ENCODE measurements around the gene GHRH.

Gene GHRH

DNA sequence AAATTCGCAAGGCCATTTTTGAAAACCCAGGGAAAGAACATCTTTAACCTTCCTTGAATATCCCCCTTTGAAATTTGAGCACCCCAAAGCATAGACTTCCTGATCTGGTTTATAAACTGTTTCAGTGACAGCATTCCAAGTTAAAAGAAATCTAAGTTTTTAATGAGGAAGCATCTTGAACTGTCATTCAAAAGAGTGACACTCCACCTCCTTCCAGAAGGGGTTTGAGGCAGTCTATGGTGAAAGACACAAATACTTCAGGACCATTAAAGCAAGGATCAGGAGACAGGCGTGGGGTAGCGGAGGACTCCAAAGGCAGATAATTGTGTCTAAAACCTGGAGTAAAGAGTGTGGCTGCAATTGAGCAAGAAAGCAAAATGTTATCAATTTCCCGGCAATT, 691 bp downstream of the GHRH start:
- no peak for DNase-seq (ENCODE audit: low read depth)

GRCh38 chr20:37259865-37260264, 1.7 kb downstream of the GHRH start:
- no peak for DNase-seq (ENCODE audit: low read depth)

GRCh38 chr20:37259031-37259430, 2.6 kb downstream of the GHRH start:
- no peak for DNase-seq (ENCODE audit: low read depth)

GRCh38 chr20:37257988-37258387, 3.6 kb downstream of the GHRH start:
- DNase-seq (ENCODE audit: low read depth) = no peak

- no peak for DNase-seq (ENCODE audit: low read depth)
These were observed 4.1 kb downstream of the GHRH start for GRCh38 chr20:37257530-37257929.

GRCh38 chr20:37256286-37256685, 5.3 kb downstream of the GHRH start:
- no peak for DNase-seq (ENCODE audit: low read depth)

DNA sequence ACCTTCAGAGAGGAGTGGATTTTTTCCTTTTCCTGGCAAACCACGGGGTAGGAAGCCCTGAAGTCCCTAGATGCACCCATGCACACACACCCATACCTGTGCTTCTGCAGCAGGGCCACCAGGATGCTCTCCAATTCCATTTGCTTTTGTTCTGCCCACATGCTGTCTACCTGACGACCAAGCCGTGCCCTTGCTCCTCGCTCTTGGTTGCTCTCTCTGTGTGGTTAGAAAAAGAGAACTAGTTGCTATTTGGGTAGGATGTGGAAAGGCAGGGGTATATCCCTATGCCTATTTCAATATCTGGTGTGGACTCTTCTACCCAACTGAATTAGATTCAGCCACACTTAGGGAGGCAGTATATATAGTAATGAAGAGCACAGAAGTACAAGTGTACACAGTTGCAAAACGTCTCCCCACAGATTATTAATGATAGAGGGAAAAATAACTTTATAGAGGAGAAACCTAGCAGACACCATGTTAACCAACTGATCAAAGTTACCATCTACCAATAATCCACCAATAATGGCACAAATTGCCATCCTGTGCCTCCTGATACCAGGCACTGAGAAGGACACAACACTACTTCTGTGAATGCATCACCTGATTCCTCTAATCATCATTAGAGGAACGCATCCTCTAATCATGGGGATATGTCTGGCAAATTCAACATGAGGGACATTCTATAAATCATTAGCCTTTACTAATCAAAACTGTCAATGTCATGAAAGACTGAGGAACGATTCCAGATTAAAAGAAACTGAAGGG, 7.3 kb downstream of the GHRH start:
- DNase-seq (ENCODE audit: low read depth) = no peak

- DNase-seq (ENCODE audit: low read depth) = no peak
These were observed 8.5 kb downstream of the GHRH start for GRCh38 chr20:37253087-37253486.

- no peak for DNase-seq (ENCODE audit: low read depth)
These were observed 9.7 kb downstream of the GHRH start for GRCh38 chr20:37251825-37252477.

DNA sequence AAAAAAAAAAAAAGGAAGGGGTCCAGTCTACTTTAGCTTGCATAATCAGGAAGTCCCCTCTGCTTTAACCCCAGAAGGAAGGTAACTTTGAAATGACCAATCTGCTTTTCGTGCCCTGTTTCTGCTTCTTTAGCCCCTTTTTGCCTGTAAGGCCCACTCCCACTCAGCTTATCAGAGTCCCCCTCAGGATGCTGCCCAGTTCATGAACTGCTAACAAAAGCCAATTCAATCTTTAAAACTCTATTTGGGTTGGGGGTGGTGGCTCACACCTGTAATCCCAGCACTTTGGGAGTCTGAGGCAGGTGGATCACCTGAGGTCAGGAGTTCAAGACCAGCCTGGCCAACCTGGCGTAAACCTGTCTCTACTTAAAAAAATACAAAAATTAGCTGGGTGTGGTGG, 12.3 kb downstream of the GHRH start:
- DNase-seq (ENCODE audit: low read depth) = no peak

- no peak for DNase-seq (ENCODE audit: low read depth)
These were observed 14.1 kb downstream of the GHRH start for GRCh38 chr20:37247547-37247946.

- DNase-seq (ENCODE audit: low read depth) = no peak
These were observed 14.9 kb downstream of the GHRH start for GRCh38 chr20:37246736-37247135.

DNA sequence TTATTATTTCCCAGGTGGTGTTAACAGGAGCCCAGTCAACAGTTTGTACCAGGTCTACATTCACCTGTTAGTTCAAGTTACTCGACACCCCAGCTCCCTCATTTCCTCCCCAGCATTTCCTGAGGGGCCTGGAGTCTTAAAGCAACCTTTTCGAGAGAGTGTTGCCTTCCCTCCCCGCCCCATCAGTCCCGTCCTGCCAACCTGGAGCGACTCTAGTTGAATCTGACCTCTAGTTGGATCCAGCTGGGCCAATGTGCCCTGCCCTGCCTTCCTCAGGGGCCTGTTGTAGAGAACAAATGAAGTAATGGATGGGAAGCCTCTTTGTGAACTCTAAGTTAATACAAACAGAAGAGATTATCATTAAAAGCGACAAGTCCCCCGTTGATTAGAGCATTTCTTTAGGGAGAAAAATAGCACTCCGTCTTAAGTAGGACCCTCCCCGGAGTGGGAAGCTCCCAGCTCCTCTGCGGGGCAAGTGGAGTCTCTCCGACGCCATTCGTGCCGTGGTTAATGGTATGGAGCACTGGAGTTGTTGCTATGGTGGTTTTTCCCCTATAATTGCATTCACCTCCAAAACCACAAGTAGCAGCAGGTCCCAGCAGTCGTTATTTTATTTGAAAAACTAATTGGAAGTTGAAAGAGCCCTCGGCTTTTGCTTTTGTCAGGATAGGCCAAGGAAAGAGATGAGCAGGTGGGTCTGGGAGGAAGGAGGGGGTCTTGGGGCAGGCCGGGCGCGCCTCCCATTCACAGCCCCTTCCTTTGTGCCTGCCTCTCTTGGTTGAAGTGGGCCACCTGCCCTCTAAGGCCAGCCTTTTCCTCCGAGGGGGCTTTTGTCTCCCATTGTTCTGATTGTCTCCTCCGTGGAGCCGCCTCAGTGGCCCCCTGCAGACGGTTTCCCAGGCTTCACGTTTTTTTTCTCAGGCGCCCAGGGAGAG, 16.1 kb downstream of the GHRH start:
- DNase-seq (ENCODE audit: low read depth) = no peak

GRCh38 chr20:37244572-37244957, 17.0 kb downstream of the GHRH start:
- no peak for DNase-seq (ENCODE audit: low read depth)

DNA sequence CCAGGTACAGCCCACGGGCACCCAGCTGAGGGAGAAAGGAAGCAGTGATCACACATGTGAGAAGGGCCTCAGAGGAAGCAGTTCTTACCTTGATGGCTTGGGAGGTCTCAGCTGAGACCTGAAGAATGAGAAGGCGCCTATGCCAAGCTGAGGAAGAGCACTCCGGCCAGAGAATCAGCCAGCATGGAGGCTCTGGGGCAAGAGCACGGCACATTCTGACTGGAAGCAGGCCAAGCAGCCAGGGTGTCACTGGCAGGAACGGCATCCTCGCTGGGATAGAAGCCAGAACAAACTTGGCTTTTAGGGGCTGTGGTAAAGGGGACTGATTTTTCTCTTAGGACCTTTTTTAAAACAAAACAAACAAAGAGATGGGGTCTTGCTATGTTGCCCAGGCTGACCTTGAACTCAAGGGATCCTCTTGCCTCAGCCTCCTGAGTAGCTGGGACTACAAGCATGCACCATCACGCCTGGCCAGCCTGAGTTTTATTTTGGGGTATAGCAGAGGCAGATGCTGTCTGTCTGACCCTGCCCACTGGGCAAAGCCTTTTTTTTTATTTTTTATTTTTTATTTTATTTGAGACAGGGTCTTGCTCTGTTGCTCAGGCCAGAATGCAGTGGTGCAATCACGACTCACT, 17.6 kb downstream of the GHRH start:
- DNase-seq (ENCODE audit: low read depth) = no peak

DNA sequence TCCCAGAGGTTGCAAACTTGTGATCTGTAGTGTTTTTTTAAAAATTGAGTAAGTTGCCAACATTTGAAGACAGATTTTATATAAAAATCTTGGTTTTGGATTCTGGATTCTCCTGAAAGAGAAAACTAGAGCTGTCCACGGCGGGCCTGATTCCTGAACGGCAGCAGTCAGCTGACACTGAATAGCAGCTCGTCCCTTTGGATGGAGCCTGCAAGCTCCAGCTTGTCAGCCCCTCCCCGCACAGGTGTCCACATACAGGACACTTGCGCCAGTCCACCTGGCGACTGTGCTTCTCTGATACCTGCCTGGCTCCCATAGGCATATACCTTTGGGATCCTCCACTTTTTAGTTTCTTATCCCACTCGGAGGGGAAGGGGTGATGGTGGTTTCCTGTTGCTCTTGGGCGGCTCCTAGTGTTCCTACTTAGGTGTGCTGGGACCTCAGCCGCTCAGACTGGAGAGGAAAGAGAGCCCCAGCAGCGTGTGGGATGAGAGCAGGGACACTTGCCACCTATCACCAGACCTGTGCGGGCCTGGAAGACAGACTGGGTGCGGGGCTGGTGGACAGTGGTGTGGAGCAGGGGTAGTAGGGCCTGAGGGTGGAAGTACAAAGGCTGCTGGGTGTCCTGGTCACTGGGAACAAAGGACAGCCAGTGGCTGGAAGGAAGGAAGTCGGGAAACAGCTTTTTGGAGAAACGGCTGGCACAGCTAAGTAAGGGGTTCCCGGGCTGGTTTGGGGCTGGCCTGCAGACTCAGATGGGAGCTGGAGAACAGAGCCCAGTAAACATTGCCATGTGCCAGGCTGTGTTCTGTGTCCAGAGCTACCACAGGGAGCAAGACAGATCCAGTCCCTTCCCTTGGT, 18.3 kb downstream of the GHRH start:
- DNase-seq (ENCODE audit: low read depth) = no peak

GRCh38 chr20:37242503-37242902, 19.1 kb downstream of the GHRH start:
- DNase-seq (ENCODE audit: low read depth) = no peak

DNA sequence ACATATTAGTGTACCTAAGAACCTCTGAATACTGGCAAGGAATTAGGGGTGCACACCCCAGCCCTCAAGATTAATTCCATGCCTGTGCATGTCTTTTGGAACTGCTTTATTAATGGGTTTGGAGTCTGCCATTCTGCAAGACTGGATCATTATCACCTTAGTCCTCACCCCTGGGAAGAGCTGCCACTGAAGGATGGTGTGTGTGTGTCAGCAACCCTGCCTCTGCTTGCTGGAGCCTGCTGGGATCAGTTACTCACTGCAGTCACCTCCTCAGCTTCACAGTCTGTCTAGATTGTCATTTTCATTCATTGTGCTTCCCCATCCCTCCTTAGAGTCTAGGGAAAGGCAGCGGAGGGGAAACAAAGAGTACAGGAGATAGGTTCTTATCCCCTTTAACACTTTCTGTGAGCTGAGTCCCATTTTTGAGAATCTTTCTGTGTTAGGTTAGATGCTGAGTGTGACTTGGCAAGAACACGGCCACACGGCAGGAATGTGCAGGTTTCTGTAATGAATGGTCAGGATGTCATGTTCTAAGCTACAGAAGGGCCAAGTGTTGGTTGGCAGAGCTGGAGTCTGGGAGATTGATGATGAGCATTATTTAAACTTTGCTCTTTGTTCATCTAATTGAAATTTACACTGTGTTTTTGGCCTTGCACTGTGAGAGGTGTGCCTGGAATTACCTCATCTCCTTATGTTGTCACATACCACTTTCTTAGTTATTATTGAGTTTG, 21.1 kb downstream of the GHRH start:
- no peak for DNase-seq (ENCODE audit: low read depth)

- DNase-seq (ENCODE audit: low read depth) = no peak
These were observed 22.6 kb downstream of the GHRH start for GRCh38 chr20:37238935-37239451.

- DNase-seq (ENCODE audit: low read depth) = no peak
These were observed 23.2 kb downstream of the GHRH start for GRCh38 chr20:37238426-37238825.

Measured in stimulated activated CD8-positive, alpha-beta memory T cell treated with anti-CD3 and anti-CD28 coated beads, Interleukin-7, amount 100 ng/mL, for 24 hours (primary cell).